RWPE2 (cell line): Measurements from ENCODE around the gene KLF15.

Experiments
- ATAC-seq: fragments of 200-7000 bp; cut with Tn5 transposase; 3 replicates; pipeline ENCODE4 v1.9.1; 2021; ENCODE audit warnings: low read depth
- DNase-seq: peaks from one replicate; pipeline ENCODE4 v3.0.0-alpha.2; 2020; ENCODE audit warnings: low spot score
- H3K27ac ChIP-seq: fragments of 450-650 bp; 2 replicates; pipeline ENCODE4 v1.5.1; 2017; ENCODE audit warnings: mild to moderate bottlenecking; ENCODE audit not compliant: poor library complexity, severe bottlenecking
- H3K27me3 ChIP-seq: fragments of 250-450 bp; sonication (Bioruptor Pico); 2 replicates; pipeline ENCODE4 v1.5.1; 2021; ENCODE audit warnings: mild to moderate bottlenecking, moderate library complexity; ENCODE audit not compliant: insufficient read depth, poor library complexity, severe bottlenecking
- H3K36me3 ChIP-seq: fragments of 250-450 bp; sonication (Bioruptor Pico); 2 replicates; pipeline ENCODE4 v1.5.1; 2020; ENCODE audit warnings: low read depth, mild to moderate bottlenecking, moderate library complexity
- H3K4me1 ChIP-seq: fragments of 250-450 bp; sonication (Bioruptor Pico); 2 replicates; pipeline ENCODE4 v1.5.1; 2021; ENCODE audit warnings: mild to moderate bottlenecking, moderate library complexity; ENCODE audit not compliant: insufficient read depth, poor library complexity, severe bottlenecking
- H3K4me3 ChIP-seq: fragments of 250-450 bp; sonication (Bioruptor Pico); 2 replicates; pipeline ENCODE4 v1.5.1; 2021; ENCODE audit warnings: mild to moderate bottlenecking, moderate library complexity; ENCODE audit not compliant: severe bottlenecking
- H3K9me3 ChIP-seq: fragments of 250-450 bp; sonication (Bioruptor Pico); 2 replicates; pipeline ENCODE4 v1.5.1; 2021; ENCODE audit warnings: mild to moderate bottlenecking, moderate library complexity; ENCODE audit not compliant: severe bottlenecking
- CTCF ChIP-seq: fragments of 450-650 bp; IDR thresholded peaks from one replicate; pipeline ENCODE4 v1.5.1; 2017; ENCODE audit warnings: mild to moderate bottlenecking, moderate library complexity; ENCODE audit not compliant: poor library complexity, severe bottlenecking

Gene KLF15

GRCh38 chr3:126345641-126346460 is 11.4 kb downstream of the KLF15 start:
- ATAC-seq (no peak), DNase-seq (peak; percentile 37)
- H3K36me3 ChIP-seq, result no peaks in the 10 kb centered on the region
- H3K27ac ChIP-seq, result no peak overlapping the region
- H3K27me3 ChIP-seq, result no peaks in the 10 kb centered on the region
- H3K9me3 ChIP-seq, result no peaks in the 10 kb centered on the region
- no peak overlapping the region for H3K4me3 ChIP-seq
- no peaks in the 10 kb centered on the region for H3K4me1 ChIP-seq
- no peak for TF ChIP-seq CTCF

- no peaks in the 10 kb centered on the region for H3K27me3 ChIP-seq
- no peak overlapping the region for H3K27ac ChIP-seq
- TF ChIP-seq CTCF, result no peak
- H3K9me3 ChIP-seq, result no peaks in the 10 kb centered on the region
- DNase-seq (peak; percentile 9), ATAC-seq (no peak)
- no peaks in the 10 kb centered on the region for H3K36me3 ChIP-seq
- H3K4me3 ChIP-seq, result no peak overlapping the region
- no peaks in the 10 kb centered on the region for H3K4me1 ChIP-seq
Measured at GRCh38 chr3:126345231-126345630, 12.0 kb downstream of the KLF15 start.

- Histone ChIP-seq H3K27ac (no peak overlapping the region), H3K4me3 (no peak overlapping the region), H3K27me3 (no peaks in the 10 kb centered on the region), H3K9me3 (no peaks in the 10 kb centered on the region), H3K4me1 (no peaks in the 10 kb centered on the region), H3K36me3 (no peaks in the 10 kb centered on the region)
- ATAC-seq (no peak), DNase-seq (peak; percentile 37)
- no peak for TF ChIP-seq CTCF
Measured at GRCh38 chr3:126344380-126345041, 12.7 kb downstream of the KLF15 start.

- Histone ChIP-seq H3K4me1 (no peaks in the 10 kb centered on the region), H3K9me3 (no peaks in the 10 kb centered on the region), H3K4me3 (no peak overlapping the region), H3K36me3 (no peaks in the 10 kb centered on the region), H3K27me3 (no peaks in the 10 kb centered on the region), H3K27ac (no peak overlapping the region)
- ATAC-seq, result no peak
- TF ChIP-seq CTCF, result no peak
- DNase-seq, result peak; percentile 42
Measured at GRCh38 chr3:126343649-126344035, 13.6 kb downstream of the KLF15 start.
